ENCODE data around the gene DYNLT1.
A peak's percentile ranks its signal among the peaks of the same experiment; 100 is the strongest.
"Not testable (repeated sequence)": the region's sequence is repeated elsewhere in the genome, so short reads cannot be mapped to it uniquely, and the experiment has no call there.

The DYNLT1 gene

DNA sequence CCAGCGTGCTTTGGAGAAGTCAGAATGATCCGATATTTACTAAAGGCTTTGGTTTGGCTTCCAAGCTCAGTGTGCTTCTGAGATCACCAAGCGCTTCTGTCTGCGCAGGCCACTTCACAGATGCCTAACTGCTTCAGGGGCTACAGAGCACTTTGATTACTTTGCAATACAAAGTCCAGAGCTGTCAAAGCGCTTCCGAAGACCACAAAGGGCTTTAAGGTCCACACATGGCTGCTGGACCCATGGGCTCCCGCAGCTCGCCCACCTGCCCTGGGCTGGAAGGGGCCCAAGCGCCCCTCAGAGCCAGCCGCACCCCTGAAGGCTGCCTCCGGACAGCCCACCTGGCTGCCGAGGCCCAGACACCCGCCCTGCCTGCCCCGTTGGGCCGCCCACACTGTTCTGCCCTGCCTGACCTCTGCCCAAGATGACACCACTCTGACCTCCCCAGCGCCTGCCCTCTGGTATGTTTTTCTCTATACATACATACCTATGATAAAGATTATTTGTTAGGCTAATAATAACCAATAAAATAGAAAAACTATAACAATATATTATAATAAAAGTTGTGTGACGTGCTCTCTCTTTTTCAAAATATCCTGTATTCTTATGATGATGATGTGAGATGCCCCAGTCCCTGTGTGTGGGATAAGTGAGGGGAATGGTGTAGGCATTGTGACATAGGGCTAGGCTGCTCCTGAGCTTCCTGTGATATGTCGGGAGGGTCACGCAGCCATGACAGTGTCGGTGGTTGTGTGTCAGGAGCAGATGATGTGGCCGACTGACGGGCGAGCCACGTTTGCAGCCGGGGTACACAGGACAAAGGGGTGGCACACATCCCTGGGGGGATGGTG is 22.6 kb downstream of the DYNLT1 start:
- no peak for DNase-seq

DNA sequence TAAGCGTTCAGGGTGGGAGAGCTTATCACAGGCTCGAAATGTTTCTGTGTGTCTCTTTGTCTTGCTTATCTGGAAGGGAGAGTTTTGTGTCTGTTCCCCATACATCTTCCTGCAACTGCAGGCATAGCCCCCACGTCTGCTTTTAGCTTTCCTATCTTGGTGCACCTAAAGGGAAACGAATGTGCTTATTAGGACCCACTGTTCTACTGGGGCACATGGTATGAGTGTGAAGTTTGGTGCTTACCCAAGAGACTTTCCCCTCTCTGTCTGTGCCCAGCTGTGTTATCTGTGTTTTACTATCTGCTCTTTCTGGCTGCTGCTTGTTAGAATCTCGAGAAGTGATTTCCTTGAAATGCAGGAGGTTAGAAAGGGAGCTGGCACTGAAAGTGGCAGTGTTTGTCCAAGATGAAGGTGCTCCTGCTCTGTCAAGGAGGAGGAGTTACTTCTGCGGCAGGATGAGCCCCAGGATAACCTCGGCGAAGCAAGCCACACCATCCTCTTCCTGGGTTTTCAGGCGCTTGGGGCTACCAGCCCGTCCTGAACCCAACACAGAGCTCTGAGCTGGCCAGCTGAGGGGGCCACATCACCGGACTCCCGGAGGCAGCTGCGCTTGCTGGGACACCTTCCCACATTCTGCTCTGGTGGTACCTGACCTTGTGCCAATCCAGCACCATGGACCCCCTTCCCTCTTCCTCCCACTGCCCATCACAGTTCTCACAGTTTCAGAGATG is 23.4 kb downstream of the DYNLT1 start:
- DNase-seq, result no peak

DNA sequence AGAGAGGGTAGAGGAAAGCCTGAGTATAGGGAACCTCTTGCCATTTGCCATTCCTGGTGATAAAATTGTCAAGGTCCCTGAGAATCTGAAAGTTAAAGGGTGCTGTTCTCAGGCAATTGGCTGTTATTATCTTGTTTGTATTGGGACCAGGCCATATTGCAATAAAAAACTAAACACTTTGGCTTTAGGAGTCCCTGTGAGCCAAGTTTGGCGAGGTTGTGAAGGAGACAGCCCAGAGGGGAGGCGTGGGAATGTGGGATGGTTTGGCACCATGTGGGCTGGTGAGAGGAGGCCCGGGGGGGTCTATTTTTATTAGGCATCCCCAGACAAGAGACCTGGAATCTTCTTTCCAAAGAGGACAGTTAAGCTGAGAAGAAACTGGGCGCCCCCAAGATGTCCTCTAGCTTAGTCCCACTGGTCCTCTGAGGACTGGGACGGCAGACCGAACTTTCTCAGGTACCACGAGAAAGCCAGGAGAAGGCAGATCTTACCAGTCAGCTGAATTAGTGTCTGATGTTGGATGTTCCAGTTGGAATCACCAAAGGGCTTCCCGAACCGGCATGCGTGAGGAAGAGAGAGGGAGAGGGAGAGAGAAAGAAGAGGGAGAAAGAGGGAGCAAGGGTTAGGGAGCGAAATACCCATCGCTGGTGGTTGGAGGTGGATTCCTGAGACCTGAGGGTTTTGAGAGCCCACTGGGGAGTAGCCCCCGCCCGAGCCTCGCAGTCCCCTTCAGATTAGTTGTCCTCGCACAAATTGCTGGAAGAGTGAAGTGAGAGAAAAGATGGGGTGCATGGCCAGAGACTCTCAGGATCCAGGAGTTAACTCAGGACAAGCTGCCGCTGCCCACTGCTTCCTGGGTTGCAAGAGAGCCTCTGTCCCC is 24.4 kb downstream of the DYNLT1 start:
- DNase-seq, result no peak

GRCh38 chr6:158618289-158618688 is 26.3 kb downstream of the DYNLT1 start:
- DNase-seq, result not testable (repeated sequence)

GRCh38 chr6:158614606-158615005 is 29.9 kb downstream of the DYNLT1 start:
- DNase-seq, result not testable (repeated sequence)

GRCh38 chr6:158611541-158612370 is 32.8 kb downstream of the DYNLT1 start:
- DNase-seq, result no peak

DNA sequence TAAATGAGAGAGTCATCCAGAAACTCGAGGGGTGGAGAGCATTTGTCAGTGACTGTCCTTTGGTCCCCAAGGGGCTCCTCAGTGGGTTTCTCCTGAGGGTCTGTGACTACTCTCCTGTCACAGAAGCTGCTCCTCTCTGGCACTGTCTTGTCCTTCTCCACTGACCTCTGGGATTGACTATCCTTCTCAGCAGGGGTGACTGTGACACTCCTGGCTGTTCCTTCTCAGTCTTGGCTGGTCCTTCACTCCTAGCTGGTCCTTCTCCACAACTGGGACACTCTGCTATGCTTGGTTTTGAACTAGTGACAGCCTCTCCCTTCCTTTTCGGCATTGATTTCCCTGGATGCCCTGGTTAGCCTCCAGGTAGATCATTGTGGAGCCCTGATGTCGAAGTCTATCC is 33.5 kb downstream of the DYNLT1 start:
- no peak for DNase-seq

DNA sequence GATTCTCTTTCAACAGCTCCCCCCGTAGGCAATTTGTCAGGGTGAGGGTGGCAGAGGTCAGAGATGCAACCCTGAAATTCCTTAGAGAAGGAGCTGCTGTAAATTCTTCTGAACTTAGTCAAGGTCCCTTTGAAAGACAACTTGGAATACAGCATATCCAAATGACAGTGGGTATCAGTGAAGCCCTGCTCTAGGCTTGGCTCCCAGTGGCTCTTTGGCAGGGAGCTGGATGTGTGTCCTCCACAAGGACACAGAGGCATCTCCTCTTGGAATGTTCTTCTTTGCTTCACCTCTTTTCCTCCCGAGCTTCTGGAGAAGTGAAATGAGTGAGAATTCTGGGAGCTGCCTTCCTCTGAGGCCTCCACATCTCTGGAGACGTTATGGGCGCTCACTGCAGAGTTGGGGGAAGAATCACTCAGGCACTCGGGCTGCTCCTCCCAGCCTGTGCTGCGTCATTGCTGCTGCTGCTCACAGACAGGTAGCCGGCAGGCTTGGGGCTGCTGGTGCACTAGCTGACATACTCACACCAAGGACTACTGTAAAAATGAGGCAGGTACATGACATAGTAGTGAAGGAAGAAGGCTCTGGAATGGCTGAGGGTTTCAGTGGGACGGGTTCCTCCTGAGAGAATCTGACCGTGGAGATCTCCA is 34.1 kb downstream of the DYNLT1 start:
- no peak for DNase-seq

GRCh38 chr6:158609455-158610155 is 34.9 kb downstream of the DYNLT1 start:
- DNase-seq, result no peak

DNA sequence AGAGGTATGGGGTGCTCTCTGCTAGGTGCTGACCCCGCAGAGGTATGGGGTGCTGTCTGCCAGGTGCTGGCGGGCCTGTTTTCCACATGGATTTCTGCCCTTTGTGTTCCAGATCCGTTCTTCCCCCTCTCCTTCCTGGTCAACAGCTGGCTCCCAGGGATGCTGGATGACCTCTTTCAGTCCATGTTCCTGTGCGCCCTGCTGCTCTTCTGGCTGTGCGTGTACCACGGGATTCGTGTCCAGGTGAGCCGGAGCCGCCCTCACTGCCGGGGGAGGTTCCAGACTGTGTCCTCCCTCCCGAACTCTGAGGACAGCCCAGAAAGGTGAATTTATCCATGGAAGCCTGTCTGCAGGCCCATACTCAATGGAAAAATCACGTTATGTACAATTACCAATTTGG is 36.3 kb downstream of the DYNLT1 start:
- DNase-seq, result no peak

- no peak for DNase-seq
Observed at GRCh38 chr6:158607411-158608170, 37.0 kb downstream of the DYNLT1 start.

DNA sequence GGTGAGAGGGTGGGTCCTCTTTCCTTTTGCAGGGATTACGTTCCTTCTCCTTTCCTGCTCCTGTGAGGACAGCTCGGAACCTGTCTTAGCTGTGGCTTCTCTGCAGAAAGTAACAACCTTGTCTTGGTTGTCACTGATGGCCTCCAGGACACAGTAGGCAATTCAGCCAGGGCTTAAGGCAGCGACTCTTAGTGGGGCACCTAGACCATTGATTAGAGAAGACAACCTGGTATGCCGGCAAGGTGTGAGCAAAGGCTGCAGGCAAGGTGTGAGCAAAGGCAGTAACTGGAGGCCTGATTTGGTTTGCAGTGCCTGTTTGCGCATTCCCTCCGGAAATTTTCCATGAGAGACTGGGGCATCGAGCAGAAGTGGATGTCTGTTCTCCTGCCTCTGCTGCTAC is 37.6 kb downstream of the DYNLT1 start:
- no peak for DNase-seq

- DNase-seq, result not testable (repeated sequence)
Observed at GRCh38 chr6:158606011-158606410, 38.5 kb downstream of the DYNLT1 start.

- peak; percentile 69 to 86 for DNase-seq
Observed at GRCh38 chr6:158605266-158605878, 39.2 kb downstream of the DYNLT1 start.

DNA sequence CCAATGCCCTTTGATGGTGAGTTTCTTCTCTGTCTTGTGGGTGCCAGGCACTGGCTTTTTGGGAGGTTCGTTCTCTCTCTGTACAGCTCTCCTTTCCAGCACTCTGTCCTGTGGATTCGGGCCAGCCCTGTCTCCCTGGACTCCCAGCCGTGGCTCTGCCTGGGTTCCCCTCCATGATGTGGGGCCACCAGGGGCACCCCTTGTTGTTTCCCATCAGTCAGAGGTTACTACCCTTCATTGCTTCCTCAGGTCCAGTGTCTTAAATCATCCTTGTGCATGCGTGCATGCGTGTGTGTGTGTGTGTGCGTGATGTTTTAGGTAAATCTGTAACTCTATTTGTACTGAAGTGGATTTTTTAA is 40.5 kb downstream of the DYNLT1 start:
- DNase-seq, result no peak

DNA sequence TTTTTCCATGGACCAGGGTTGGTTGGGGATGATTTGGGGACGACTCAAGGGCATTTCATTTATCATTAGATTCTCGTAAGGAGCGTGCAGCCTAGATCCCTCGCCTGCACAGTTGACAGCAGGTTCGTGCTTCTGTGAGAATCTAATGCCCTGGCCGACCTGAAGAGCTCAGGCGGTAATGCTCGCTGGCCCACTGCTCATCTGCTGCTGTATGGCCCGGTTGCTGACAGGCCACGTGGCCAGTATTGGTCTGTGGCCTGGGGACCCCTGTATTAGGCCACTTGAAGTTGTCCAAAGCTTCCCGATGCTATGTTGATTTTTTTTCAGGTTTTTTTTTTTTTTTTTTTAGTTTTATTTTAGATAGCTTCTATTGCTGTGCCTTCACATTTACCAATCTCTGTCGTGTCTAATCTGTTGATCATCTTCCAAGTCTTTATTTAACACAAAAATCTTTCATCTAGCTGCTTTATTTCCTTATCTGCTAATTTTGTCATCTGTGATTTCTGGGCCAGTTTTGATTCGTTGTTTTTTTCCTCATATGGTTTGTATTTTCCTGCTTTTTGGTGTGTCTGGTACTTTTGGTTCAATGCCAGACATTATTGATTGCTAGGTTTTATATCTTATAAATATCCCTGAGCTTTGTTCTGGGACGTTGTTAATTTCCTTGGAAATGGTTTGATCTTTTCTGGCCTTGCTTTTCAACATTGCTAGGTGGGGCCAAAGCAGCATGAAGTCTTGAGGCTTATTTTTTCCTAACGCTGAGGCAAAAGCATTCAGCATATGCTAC is 41.1 kb downstream of the DYNLT1 start:
- DNase-seq, result no peak

DNA sequence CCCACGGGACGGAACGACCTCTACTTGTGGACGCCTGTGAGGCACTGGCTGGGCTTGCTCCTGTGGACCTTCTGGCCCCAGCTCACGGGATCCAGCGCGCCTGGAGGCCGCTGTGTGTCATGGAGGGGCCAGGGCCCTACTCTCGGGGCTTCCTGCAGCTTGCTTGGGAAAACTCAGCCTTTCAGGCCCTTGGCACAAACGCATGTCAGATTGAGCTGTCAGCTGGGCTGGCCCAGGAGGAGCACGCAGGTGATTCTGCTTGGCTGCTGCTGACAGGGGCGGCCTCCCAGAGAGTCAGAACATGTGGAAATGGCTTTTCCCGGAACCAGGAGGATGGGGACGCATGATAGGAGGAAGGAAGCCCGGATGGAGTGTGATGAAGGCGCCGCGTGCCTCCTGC is 44.9 kb downstream of the DYNLT1 start:
- no peak for DNase-seq

DNA sequence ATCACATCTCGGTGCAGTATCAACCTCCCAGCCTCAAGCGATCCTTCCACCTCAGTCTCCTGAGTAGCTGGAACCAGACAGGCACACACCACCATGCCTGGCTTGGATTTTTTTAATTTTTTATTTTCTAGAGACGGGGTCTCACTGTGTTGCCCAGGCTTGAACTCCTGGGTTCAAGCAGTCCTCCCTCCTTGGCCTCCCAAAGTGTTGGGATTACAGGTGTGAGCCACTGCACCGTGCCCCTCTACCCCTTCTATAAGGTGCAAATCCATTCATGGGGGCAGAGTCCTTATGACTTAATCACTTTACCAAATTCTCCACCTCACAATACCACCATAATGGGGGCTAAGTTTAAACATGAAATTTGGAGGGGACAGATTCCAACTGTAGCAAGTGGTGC is 47.0 kb downstream of the DYNLT1 start:
- no peak for DNase-seq

DNA sequence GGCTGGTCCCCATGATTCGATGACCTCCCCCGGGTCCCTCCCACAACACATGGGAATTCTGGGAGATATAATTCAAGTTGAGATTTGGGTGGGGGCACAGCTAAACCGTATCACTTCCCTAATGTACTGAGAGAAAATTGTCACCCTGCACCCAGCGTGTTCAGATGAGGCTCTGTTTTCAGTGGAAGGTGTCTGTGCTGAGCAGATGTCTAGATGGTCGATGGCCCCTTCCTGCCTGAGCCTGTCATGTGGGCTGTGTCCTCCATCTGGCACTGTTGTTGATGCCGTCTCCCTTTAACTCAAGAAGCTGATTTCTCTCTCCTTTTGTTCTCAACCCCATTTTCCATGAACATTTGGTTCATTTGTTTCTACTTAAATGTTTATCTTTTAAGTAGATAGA is 47.7 kb downstream of the DYNLT1 start:
- DNase-seq, result no peak
